Memory B cell (primary cell): ENCODE measurements around the gene MAST4.
A peak's percentile ranks its signal among the peaks of the same experiment; 100 is the strongest.
"Not testable (repeated sequence)": the region's sequence is repeated elsewhere in the genome, so short reads cannot be mapped to it uniquely, and the experiment has no call there.

ENCODE experiments used
- ATAC-seq: fragments of 150-1000 bp; cut with Tn5 transposase; 2 replicates; pipeline ENCODE4 v1.10.0; 2021; ENCODE audit warnings: low read depth, mild to moderate bottlenecking, moderate library complexity
- DNase-seq, 2 donors: peaks; one replicate each; pipeline ENCODE4 v3.0.0; 2022; ENCODE audit warnings: low spot score in 2 of 2
- H3K27ac Mint-ChIP-seq: one replicate; pipeline ENCODE4 v1.8.0; 2022; ENCODE audit warnings: mild to moderate bottlenecking, moderate library complexity, mixed read lengths
- H3K27me3 Mint-ChIP-seq: one replicate; pipeline ENCODE4 v1.8.0; 2022; ENCODE audit warnings: mixed read lengths
- H3K36me3 Mint-ChIP-seq: one replicate; pipeline ENCODE4 v1.8.0; 2022; ENCODE audit warnings: mild to moderate bottlenecking, mixed read lengths
- H3K4me1 Mint-ChIP-seq: one replicate; pipeline ENCODE4 v1.8.0; 2022; ENCODE audit warnings: mixed read lengths
- H3K4me3 Mint-ChIP-seq: one replicate; pipeline ENCODE4 v1.8.0; 2022; ENCODE audit warnings: mild to moderate bottlenecking, moderate library complexity, mixed read lengths
- H3K9me3 Mint-ChIP-seq: one replicate; pipeline ENCODE4 v1.8.0; 2022; ENCODE audit warnings: mixed read lengths

The MAST4 gene

GRCh38 chr5:66814146-66814991, 218.2 kb downstream of the MAST4 start:
- Mint-ChIP-seq H3K27me3 (no peaks in the 10 kb centered on the region), H3K9me3 (no peaks in the 10 kb centered on the region), H3K4me1 (peaks cover 12% of the 10 kb centered on the region), H3K27ac (no peak overlapping the region), H3K36me3 (no peaks in the 10 kb centered on the region), H3K4me3 (no peak overlapping the region)
- ATAC-seq (peak; percentile 57), DNase-seq (no peak)

GRCh38 chr5:66818304-66818934, 222.2 kb downstream of the MAST4 start:
- no peaks in the 10 kb centered on the region for H3K9me3 Mint-ChIP-seq
- H3K4me1 Mint-ChIP-seq = peaks cover 5% of the 10 kb centered on the region
- DNase-seq = no peak
- no peak for ATAC-seq
- H3K27ac Mint-ChIP-seq = no peak overlapping the region
- no peak overlapping the region for H3K4me3 Mint-ChIP-seq
- H3K36me3 Mint-ChIP-seq = peaks cover 3% of the 10 kb centered on the region
- no peaks in the 10 kb centered on the region for H3K27me3 Mint-ChIP-seq

- ATAC-seq = no peak
- DNase-seq = no peak
- Mint-ChIP-seq H3K27ac (no peak overlapping the region), H3K9me3 (no peaks in the 10 kb centered on the region), H3K4me1 (peaks cover 5% of the 10 kb centered on the region), H3K36me3 (peaks cover 3% of the 10 kb centered on the region), H3K4me3 (no peak overlapping the region), H3K27me3 (no peaks in the 10 kb centered on the region)
These were observed 222.7 kb downstream of the MAST4 start for GRCh38 chr5:66818935-66819328.

GRCh38 chr5:66820630-66821207, 224.5 kb downstream of the MAST4 start:
- H3K36me3 Mint-ChIP-seq = peaks cover 3% of the 10 kb centered on the region
- no peaks in the 10 kb centered on the region for H3K27me3 Mint-ChIP-seq
- H3K4me3 Mint-ChIP-seq = no peak overlapping the region
- peaks cover 5% of the 10 kb centered on the region for H3K4me1 Mint-ChIP-seq
- ATAC-seq (no peak), DNase-seq (no peak)
- no peak overlapping the region for H3K27ac Mint-ChIP-seq
- no peaks in the 10 kb centered on the region for H3K9me3 Mint-ChIP-seq

- H3K36me3 Mint-ChIP-seq = peaks cover 3% of the 10 kb centered on the region
- ATAC-seq = no peak
- no peaks in the 10 kb centered on the region for H3K9me3 Mint-ChIP-seq
- H3K4me3 Mint-ChIP-seq = no peak overlapping the region
- H3K4me1 Mint-ChIP-seq = peaks cover 5% of the 10 kb centered on the region
- no peak overlapping the region for H3K27ac Mint-ChIP-seq
- H3K27me3 Mint-ChIP-seq = no peaks in the 10 kb centered on the region
- no peak for DNase-seq
These were observed 225.7 kb downstream of the MAST4 start for GRCh38 chr5:66821688-66822429.

GRCh38 chr5:66822906-66823305, 226.7 kb downstream of the MAST4 start:
- DNase-seq, H3K36me3 Mint-ChIP-seq, H3K9me3 Mint-ChIP-seq, H3K27me3 Mint-ChIP-seq, H3K4me1 Mint-ChIP-seq, H3K4me3 Mint-ChIP-seq: not testable (repeated sequence)
- ATAC-seq = peak; percentile 37
- peak overlapping the region; percentile 26 for H3K27ac Mint-ChIP-seq

- ATAC-seq (no peak), DNase-seq (no peak)
- Mint-ChIP-seq H3K4me3 (no peak overlapping the region), H3K9me3 (no peaks in the 10 kb centered on the region), H3K36me3 (peaks cover 3% of the 10 kb centered on the region), H3K4me1 (peaks cover 16% of the 10 kb centered on the region), H3K27ac (no peak overlapping the region), H3K27me3 (no peaks in the 10 kb centered on the region)
These were observed 228.3 kb downstream of the MAST4 start for GRCh38 chr5:66824476-66824875.

GRCh38 chr5:66826263-66826662, 230.1 kb downstream of the MAST4 start:
- DNase-seq = no peak
- H3K27me3 Mint-ChIP-seq = no peaks in the 10 kb centered on the region
- ATAC-seq = no peak

GRCh38 chr5:66826696-66827095, 230.5 kb downstream of the MAST4 start:
- Mint-ChIP-seq H3K4me3 (no peak overlapping the region), H3K4me1 (peaks cover 16% of the 10 kb centered on the region), H3K27me3 (no peaks in the 10 kb centered on the region), H3K9me3 (no peaks in the 10 kb centered on the region), H3K36me3 (peaks cover 3% of the 10 kb centered on the region), H3K27ac (peak overlapping the region; percentile 14)
- ATAC-seq (no peak), DNase-seq (no peak)

More at GRCh38 chr5:66826263-66826662, 230.1 kb downstream of the MAST4 start:
- peak overlapping the region; percentile 14 for H3K27ac Mint-ChIP-seq
- H3K36me3 Mint-ChIP-seq = peaks cover 3% of the 10 kb centered on the region
- H3K4me1 Mint-ChIP-seq = peaks cover 16% of the 10 kb centered on the region
- H3K9me3 Mint-ChIP-seq = no peaks in the 10 kb centered on the region
- no peak overlapping the region for H3K4me3 Mint-ChIP-seq

- H3K27ac Mint-ChIP-seq = peak overlapping the region; percentile 23
- DNase-seq = no peak
- H3K4me1 Mint-ChIP-seq = peaks cover 12% of the 10 kb centered on the region
- peak; percentile 16 for ATAC-seq
- no peaks in the 10 kb centered on the region for H3K9me3 Mint-ChIP-seq
- peak overlapping the region; percentile 81 for H3K4me3 Mint-ChIP-seq
- H3K36me3 Mint-ChIP-seq = peaks cover 1% of the 10 kb centered on the region
- no peaks in the 10 kb centered on the region for H3K27me3 Mint-ChIP-seq
These were observed 231.9 kb downstream of the MAST4 start for GRCh38 chr5:66828046-66828547.

- Mint-ChIP-seq H3K27ac (peak overlapping the region; percentile 23), H3K27me3 (no peaks in the 10 kb centered on the region), H3K4me1 (peaks cover 12% of the 10 kb centered on the region), H3K4me3 (peak overlapping the region; percentile 81), H3K9me3 (no peaks in the 10 kb centered on the region), H3K36me3 (no peaks in the 10 kb centered on the region)
- DNase-seq (peak; percentile 26 to 30), ATAC-seq (peak; percentile 95)
These were observed 232.6 kb downstream of the MAST4 start for GRCh38 chr5:66828548-66829357.

- Mint-ChIP-seq H3K27me3 (peaks cover 3% of the 10 kb centered on the region), H3K9me3 (no peaks in the 10 kb centered on the region), H3K4me1 (peaks cover 12% of the 10 kb centered on the region), H3K36me3 (no peaks in the 10 kb centered on the region), H3K4me3 (peak overlapping the region; percentile 81), H3K27ac (peak overlapping the region; percentile 23)
- DNase-seq (no peak), ATAC-seq (no peak)
These were observed 233.1 kb downstream of the MAST4 start for GRCh38 chr5:66829358-66829674.

GRCh38 chr5:66829826-66830225, 233.6 kb downstream of the MAST4 start:
- ATAC-seq (no peak), DNase-seq (no peak)
- H3K4me3 Mint-ChIP-seq = peak overlapping the region; percentile 21
- no peaks in the 10 kb centered on the region for H3K9me3 Mint-ChIP-seq
- no peaks in the 10 kb centered on the region for H3K36me3 Mint-ChIP-seq
- H3K27me3 Mint-ChIP-seq = peaks cover 3% of the 10 kb centered on the region
- H3K27ac Mint-ChIP-seq = no peak overlapping the region
- H3K4me1 Mint-ChIP-seq = peaks cover 12% of the 10 kb centered on the region
